SJCRH30 (cell line): Measurements from ENCODE around the gene SAPCD2. TPM values are rescaled to one million over a fixed set of nuclear protein-coding genes. Genes with fewer than 3 reads are reported as not detected.
"Not testable (repeated sequence)": the region's sequence is repeated elsewhere in the genome, so short reads cannot be mapped to it uniquely, and the experiment has no call there.

ENCODE experiments used
- DNase-seq, 2 experiments: peaks; one replicate each; pipeline ENCODE4 v3.0.0-alpha.2; 2015 to 2020
- H3K27ac ChIP-seq: fragments of 250-450 bp; sonication (Bioruptor Pico); 2 replicates; pipeline ENCODE4 v1.5.1; 2020; ENCODE audit warnings: mild to moderate bottlenecking, moderate library complexity
- H3K27me3 ChIP-seq: fragments of 250-450 bp; sonication (Bioruptor Pico); 2 replicates; pipeline ENCODE4 v1.5.1; 2020; ENCODE audit warnings: mild to moderate bottlenecking, moderate library complexity
- H3K36me3 ChIP-seq: fragments of 250-450 bp; sonication (Bioruptor Pico); 2 replicates; pipeline ENCODE4 v1.5.1; 2020; ENCODE audit warnings: mild to moderate bottlenecking, moderate library complexity
- H3K4me1 ChIP-seq: fragments of 250-450 bp; sonication (Bioruptor Pico); 2 replicates; pipeline ENCODE4 v1.5.1; 2020; ENCODE audit warnings: mild to moderate bottlenecking, moderate library complexity
- H3K4me3 ChIP-seq: fragments of 250-450 bp; sonication (Bioruptor Pico); 2 replicates; pipeline ENCODE4 v1.5.1; 2020; ENCODE audit warnings: mild to moderate bottlenecking, moderate library complexity
- H3K9me3 ChIP-seq: fragments of 250-450 bp; sonication (Bioruptor Pico); replicated peaks from 2 replicates; pipeline ENCODE4 v1.5.1; 2020; ENCODE audit warnings: mild to moderate bottlenecking, moderate library complexity
- total RNA-seq: library from RNA; depleted of rRNA; stranded (reverse); fragments of >200 nt; shearing (Covaris generic); gene quantifications from 2 replicates; pipeline ENCODE4 v1.2.3, GENCODE V29; 2014

SAPCD2 gene
- total RNA-seq, 1 experiment from 2014 or later, result 69.7 TPM

- no peaks in the 10 kb centered on the region for H3K9me3 ChIP-seq
- peaks cover 20% of the 10 kb centered on the region for H3K4me1 ChIP-seq
- peak; percentile 85 to 90 for DNase-seq
These were observed 2.4 kb downstream of the SAPCD2 start for GRCh38 chr9:137067860-137068538.

GRCh38 chr9:137066096-137066861 is 4.1 kb downstream of the SAPCD2 start:
- H3K4me1 ChIP-seq, result peaks cover 21% of the 10 kb centered on the region
- no peaks in the 10 kb centered on the region for H3K27me3 ChIP-seq
- no peak overlapping the region for H3K4me3 ChIP-seq
- H3K36me3 ChIP-seq, result 0 out of 2 replicates have a peak, but pooled peaks cover 9% of the 10 kb centered on the region
- no peaks in the 10 kb centered on the region for H3K9me3 ChIP-seq
- no peak for DNase-seq
- H3K27ac ChIP-seq, result no peak overlapping the region

More at GRCh38 chr9:137067860-137068538, 2.4 kb downstream of the SAPCD2 start:
- 0 out of 2 replicates have a peak, but pooled peaks cover 9% of the 10 kb centered on the region for H3K36me3 ChIP-seq
- H3K27ac ChIP-seq, result no peak overlapping the region
- H3K27me3 ChIP-seq, result no peaks in the 10 kb centered on the region
- H3K4me3 ChIP-seq, result no peak overlapping the region

- no peak overlapping the region for H3K27ac ChIP-seq
- 0 out of 2 replicates have a peak, but pooled peaks cover 9% of the 10 kb centered on the region for H3K36me3 ChIP-seq
- H3K9me3 ChIP-seq, result no peaks in the 10 kb centered on the region
- no peak for DNase-seq
- no peak overlapping the region for H3K4me3 ChIP-seq
- H3K4me1 ChIP-seq, result peaks cover 19% of the 10 kb centered on the region
- no peaks in the 10 kb centered on the region for H3K27me3 ChIP-seq
These were observed 4.9 kb downstream of the SAPCD2 start for GRCh38 chr9:137065336-137065967.

GRCh38 chr9:137064880-137065164 is 5.5 kb downstream of the SAPCD2 start:
- Histone ChIP-seq H3K9me3 (no peaks in the 10 kb centered on the region), H3K4me3 (no peak overlapping the region), H3K27ac (no peak overlapping the region), H3K27me3 (no peaks in the 10 kb centered on the region), H3K4me1 (peaks cover 20% of the 10 kb centered on the region), H3K36me3 (0 out of 2 replicates have a peak, but pooled peaks cover 9% of the 10 kb centered on the region)
- no peak for DNase-seq

DNA sequence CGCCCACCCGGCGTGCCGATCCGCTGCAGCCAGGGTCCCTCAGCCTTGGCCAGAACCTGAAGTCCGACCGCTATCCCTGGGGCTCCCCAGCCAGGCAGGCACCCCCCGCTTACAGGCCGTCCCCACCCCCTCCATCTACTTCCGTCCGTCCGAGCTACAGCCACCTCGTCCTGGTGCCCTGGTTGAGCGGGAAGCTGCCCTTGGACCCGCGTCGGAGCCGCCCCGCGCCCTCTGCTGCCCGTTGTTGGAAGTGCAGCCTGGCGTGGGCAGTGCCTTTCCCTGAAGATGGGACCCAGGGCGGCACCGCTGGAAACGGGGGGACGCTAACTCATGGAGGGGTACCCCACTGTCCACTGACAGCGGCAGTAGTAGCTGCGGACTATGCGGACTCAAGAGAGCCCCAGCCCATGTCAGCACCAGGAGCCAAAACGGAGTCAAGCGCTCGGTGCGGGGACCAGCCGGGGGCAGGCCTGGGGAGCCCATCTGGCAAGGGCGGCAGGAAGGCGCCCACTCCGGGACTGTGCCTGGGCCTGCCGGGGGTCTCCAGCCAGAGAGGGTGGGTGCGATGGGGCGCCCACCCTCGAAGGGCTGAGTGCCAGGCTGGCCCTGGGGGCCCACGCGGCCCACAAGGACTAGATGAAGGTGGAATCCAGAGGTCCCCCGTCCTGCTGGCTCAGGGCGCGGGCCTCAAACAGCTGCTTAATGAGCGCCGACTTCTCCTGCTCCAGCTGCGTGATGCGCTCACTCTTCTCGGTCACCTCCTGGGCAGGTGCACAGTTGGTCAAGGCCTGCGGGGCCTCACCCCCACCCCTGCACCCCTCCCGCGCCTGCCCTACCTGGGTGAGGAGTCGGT is 6.1 kb downstream of the SAPCD2 start:
- DNase-seq, result peak; percentile 71 to 79
- Histone ChIP-seq H3K9me3 (no peaks in the 10 kb centered on the region), H3K4me1 (peaks cover 23% of the 10 kb centered on the region), H3K36me3 (0 out of 2 replicates have a peak, but pooled peaks cover 9% of the 10 kb centered on the region), H3K4me3 (no peak overlapping the region), H3K27me3 (no peaks in the 10 kb centered on the region), H3K27ac (peak overlapping the region; percentile 13; the same call in 1 of the 2 replicates)

GRCh38 chr9:137063311-137064026 is 6.9 kb downstream of the SAPCD2 start:
- Histone ChIP-seq H3K36me3 (0 out of 2 replicates have a peak, but pooled peaks cover 9% of the 10 kb centered on the region), H3K4me1 (peaks cover 31% of the 10 kb centered on the region), H3K9me3 (no peaks in the 10 kb centered on the region), H3K27ac (peak overlapping the region; percentile 13; the same call in 1 of the 2 replicates), H3K4me3 (no peak overlapping the region), H3K27me3 (no peaks in the 10 kb centered on the region)
- DNase-seq, result no peak

- peaks cover 37% of the 10 kb centered on the region for H3K4me1 ChIP-seq
- H3K9me3 ChIP-seq, H3K4me3 ChIP-seq, H3K36me3 ChIP-seq, H3K27me3 ChIP-seq: not testable (repeated sequence)
- H3K27ac ChIP-seq, result peak overlapping the region; percentile 15; the same call in 1 of the 2 replicates
- DNase-seq, result peak in 1 of 2 experiments; percentile 60
These were observed 7.6 kb downstream of the SAPCD2 start for GRCh38 chr9:137062798-137063197.

DNA sequence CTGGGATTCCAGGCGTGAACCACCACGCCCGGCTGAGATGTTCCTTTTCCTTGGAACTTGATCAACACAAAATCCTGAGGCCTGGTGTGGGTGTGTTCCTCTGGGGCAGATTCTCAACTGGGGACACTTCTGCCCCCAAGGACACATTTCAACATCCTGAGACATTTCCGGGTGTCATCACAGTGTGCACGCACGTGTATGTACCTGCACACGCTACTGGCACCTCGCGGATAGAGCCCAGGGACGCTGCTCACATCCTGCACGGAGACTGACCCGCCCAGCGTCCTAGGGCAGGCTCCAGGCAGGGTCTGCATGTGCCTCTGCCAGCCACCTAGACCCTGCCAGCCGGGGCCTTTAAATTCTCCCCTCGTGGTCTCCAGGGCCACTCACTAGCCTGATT is 8.0 kb downstream of the SAPCD2 start:
- Histone ChIP-seq H3K27ac (peak overlapping the region; percentile 15; the same call in 1 of the 2 replicates), H3K4me3 (no peak overlapping the region), H3K9me3 (no peaks in the 10 kb centered on the region), H3K27me3 (no peaks in the 10 kb centered on the region), H3K36me3 (0 out of 2 replicates have a peak, but pooled peaks cover 9% of the 10 kb centered on the region), H3K4me1 (peaks cover 39% of the 10 kb centered on the region)
- DNase-seq, result no peak

GRCh38 chr9:137058521-137059234 is 11.7 kb downstream of the SAPCD2 start:
- Histone ChIP-seq H3K27ac (peak overlapping the region; percentile 80), H3K4me3 (peak overlapping the region; percentile 1), H3K36me3 (no peaks in the 10 kb centered on the region), H3K4me1 (peaks cover 66% of the 10 kb centered on the region), H3K27me3 (no peaks in the 10 kb centered on the region), H3K9me3 (no peaks in the 10 kb centered on the region)
- peak; percentile 85 to 90 for DNase-seq

DNA sequence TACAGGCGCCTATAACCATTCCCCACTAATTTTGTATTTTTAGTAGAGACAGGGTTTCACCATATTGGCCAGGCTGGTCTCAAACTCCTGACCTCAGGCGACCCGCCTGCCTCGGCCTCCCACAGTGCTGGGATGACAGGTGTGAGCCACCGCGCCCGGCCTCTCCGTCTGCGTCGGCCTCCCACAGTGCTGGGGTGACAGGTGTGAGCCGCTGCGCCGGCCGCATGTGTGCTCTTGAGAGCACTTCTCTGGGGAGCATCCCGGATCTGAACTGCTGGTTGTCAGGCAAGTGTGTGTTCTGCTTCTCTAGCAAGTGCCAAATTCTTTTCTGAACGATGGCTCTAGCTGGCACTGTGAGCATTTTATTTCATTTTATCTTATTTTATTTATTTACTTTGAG is 12.8 kb downstream of the SAPCD2 start:
- Histone ChIP-seq H3K27ac (peak overlapping the region; percentile 80), H3K36me3 (no peaks in the 10 kb centered on the region), H3K27me3 (no peaks in the 10 kb centered on the region), H3K4me3 (no peak overlapping the region; the same call in 1 of the 2 replicates), H3K9me3 (no peaks in the 10 kb centered on the region), H3K4me1 (peaks cover 60% of the 10 kb centered on the region)
- DNase-seq, result peak; percentile 98

DNA sequence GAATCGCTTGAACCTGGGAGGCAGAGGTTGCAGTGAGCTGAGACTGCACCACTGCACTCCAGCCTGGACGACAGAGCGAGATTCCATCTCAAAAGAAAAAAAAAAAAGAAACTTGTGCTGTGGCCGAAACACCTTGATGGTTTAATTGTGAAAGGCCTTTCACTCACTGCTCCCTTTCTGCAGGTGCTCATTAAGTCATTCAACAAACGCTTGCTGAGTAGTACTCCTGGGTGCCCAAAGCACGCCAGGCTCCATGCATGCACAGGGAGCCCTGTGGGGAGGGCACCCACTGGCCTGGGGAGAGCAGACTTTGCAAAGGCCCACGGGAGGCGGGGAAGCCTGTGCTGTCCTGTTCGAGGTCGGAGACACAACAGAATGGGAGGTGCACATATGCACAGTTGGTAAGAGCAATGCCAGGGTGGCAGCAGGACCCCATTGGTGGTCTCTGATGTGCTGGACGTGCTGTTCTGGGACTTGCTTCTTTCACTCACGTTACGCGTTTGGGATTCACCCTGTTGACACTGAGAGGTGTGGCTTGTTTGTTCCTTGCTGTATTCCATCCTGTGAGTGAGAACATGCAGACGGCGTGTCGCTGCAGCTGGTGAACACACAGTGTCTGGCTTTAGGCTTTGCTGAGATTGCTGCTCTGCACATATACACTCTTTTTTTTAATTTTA is 13.5 kb downstream of the SAPCD2 start:
- Histone ChIP-seq H3K27ac (peak overlapping the region; percentile 80), H3K4me1 (peaks cover 57% of the 10 kb centered on the region), H3K36me3 (no peaks in the 10 kb centered on the region), H3K9me3 (no peaks in the 10 kb centered on the region), H3K27me3 (no peaks in the 10 kb centered on the region), H3K4me3 (no peak overlapping the region)
- DNase-seq, result peak; percentile 81 to 86

DNA sequence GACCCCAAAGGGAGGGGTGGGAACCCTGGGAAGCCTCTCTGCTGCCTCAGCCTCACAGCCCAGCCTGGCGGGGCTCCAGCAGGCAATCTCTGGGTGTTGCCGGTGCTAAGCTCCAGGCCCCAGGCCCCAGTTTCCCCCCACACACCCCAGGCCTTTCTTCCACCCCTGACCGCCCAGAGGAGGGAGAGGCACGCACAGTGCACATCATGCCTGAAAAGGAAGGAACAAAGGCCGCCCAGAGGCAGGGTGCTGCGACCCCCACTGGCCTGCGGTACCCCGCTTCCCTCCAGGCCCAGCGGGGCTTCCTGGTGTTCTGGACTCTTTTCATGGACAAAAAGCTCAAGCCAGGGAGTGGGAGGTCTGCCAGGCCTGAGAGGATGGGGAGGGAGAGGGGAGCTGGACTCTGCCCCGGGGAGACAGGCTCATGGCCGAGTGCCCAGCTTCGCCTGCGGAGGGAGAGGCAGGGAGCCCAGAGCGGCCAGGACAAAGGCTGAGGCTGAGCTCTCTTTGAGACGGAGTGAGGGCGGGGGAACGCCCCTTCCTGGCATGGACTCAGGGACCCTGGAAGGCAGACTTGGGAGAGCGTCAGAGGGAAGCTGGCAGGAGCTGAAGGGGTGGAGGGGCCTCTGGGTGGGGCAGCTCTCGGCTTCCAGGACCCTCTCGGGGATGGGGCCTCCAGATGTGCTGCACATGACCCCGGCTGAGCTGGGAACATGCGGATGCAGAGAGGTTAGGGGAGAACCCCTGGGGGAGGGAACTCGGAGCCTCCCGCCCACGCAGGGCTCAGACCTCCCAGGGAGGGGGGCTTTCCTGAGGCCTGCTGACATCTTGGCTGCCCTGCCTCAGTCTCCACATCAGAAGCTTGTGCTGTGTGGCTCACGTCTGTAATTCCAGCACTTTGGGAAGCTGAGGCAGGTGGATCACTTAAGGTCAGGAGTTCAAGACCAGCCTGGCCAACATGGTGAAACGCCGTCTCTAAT is 14.7 kb downstream of the SAPCD2 start:
- H3K27me3 ChIP-seq, result no peaks in the 10 kb centered on the region
- peak overlapping the region; percentile 33 for H3K4me3 ChIP-seq
- DNase-seq, result peak; percentile 97 to 98
- H3K27ac ChIP-seq, result peak overlapping the region; percentile 80
- H3K9me3 ChIP-seq, result no peaks in the 10 kb centered on the region
- H3K4me1 ChIP-seq, result peaks cover 55% of the 10 kb centered on the region
- H3K36me3 ChIP-seq, result no peaks in the 10 kb centered on the region
